SK-MEL-5 (cell line): ENCODE measurements around the gene SERPINA7. TPM values are rescaled to one million over a fixed set of nuclear protein-coding genes. Genes with fewer than 3 reads are reported as not detected.
A peak's percentile ranks its signal among the peaks of the same experiment; 100 is the strongest.
"Not testable (repeated sequence)": the region's sequence is repeated elsewhere in the genome, so short reads cannot be mapped to it uniquely, and the experiment has no call there.

ENCODE experiments used
- DNase-seq: peaks from one replicate; pipeline ENCODE4 v3.0.0-alpha.2; 2016; ENCODE audit warnings: low read depth, low spot score
- in situ Hi-C: cut with HindIII; loops from 2 replicates; pipeline ENCODE4 v1.10.0; 2016; ENCODE audit warnings: low sequenced_read_pairs, high pct_unique_total_duplicates, low pct_unique_long_range_greater_than_20kb
- polyA plus RNA-seq, 2 experiments: library from polyadenylated mRNA; depleted of rRNA; stranded (reverse); fragments of >200 nt; gene quantifications; 2 replicates each; pipeline ENCODE4 v1.2.3, GENCODE V29; 2015
- total RNA-seq: library from RNA; depleted of rRNA; stranded (reverse); fragments of >200 nt; shearing (Covaris generic); gene quantifications from 2 replicates; pipeline ENCODE4 v1.2.3, GENCODE V29; 2014; rRNA removed

SERPINA7 gene
- not detected in 2 replicates for total RNA-seq
- not detected in 2 replicates for polyA plus RNA-seq (2015; cell fraction: cytosol; rRNA removed)
- not detected in 2 replicates for polyA plus RNA-seq (2015; cell fraction: nucleus; rRNA removed)

GRCh38 chrX:106038625-106039024, at the start of gene SERPINA7:
SERPINA7 (minus strand) TSS chrX:106038727; CDS start chrX:106037058, 1,669 bp downstream.
- in situ Hi-C loops, result no loop called here
- no peak for DNase-seq

- DNase-seq, result no peak
- in situ Hi-C loops, result no loop called here
Measured at GRCh38 chrX:106069048-106069447, 30.5 kb upstream of the SERPINA7 start.

- DNase-seq, result no peak
- in situ Hi-C loops, result no loop called here
Measured at GRCh38 chrX:106050054-106050453, 11.5 kb upstream of the SERPINA7 start.

- in situ Hi-C loops, result no loop called here
- DNase-seq, result no peak
Measured at GRCh38 chrX:106042296-106042695, 3.8 kb upstream of the SERPINA7 start.

- no peak for DNase-seq
- in situ Hi-C loops, result no loop called here
Measured at GRCh38 chrX:106040861-106041260, 2.3 kb upstream of the SERPINA7 start.

- in situ Hi-C loops, result no loop called here
- peak; percentile 15 for DNase-seq
Measured at GRCh38 chrX:106039920-106040319, 1.4 kb upstream of the SERPINA7 start.

GRCh38 chrX:106037835-106038473, 573 bp downstream of the SERPINA7 start:
- no peak for DNase-seq
- in situ Hi-C loops, result no loop called here

- no peak for DNase-seq
- in situ Hi-C loops, result no loop called here
Measured at GRCh38 chrX:106036716-106037115, 1.8 kb downstream of the SERPINA7 start.

GRCh38 chrX:106035064-106035463, 3.5 kb downstream of the SERPINA7 start:
- in situ Hi-C loops, result no loop called here
- peak; percentile 39 for DNase-seq

- DNase-seq, result no peak
- in situ Hi-C loops, result no loop called here
Measured at GRCh38 chrX:106023947-106024346, 14.6 kb downstream of the SERPINA7 start.

GRCh38 chrX:106022238-106022637, 16.3 kb downstream of the SERPINA7 start:
- in situ Hi-C loops, result no loop called here
- DNase-seq, result no peak

GRCh38 chrX:106014119-106014775, 24.3 kb downstream of the SERPINA7 start:
- in situ Hi-C loops, result no loop called here
- DNase-seq, result no peak

- no peak for DNase-seq
- in situ Hi-C loops, result no loop called here
Measured at GRCh38 chrX:106009145-106009544, 29.4 kb downstream of the SERPINA7 start.

GRCh38 chrX:106007815-106008214, 30.7 kb downstream of the SERPINA7 start:
- in situ Hi-C loops, result no loop called here
- no peak for DNase-seq

- DNase-seq, result no peak
- in situ Hi-C loops, result no loop called here
Measured at GRCh38 chrX:106005684-106006083, 32.8 kb downstream of the SERPINA7 start.

GRCh38 chrX:106000609-106001008, 37.9 kb downstream of the SERPINA7 start:
- DNase-seq, in situ Hi-C loops: not testable (repeated sequence)

- no peak for DNase-seq
- in situ Hi-C loops, result no loop called here
Measured at GRCh38 chrX:106000203-106000602, 38.3 kb downstream of the SERPINA7 start.

GRCh38 chrX:105999294-105999693, 39.2 kb downstream of the SERPINA7 start:
- DNase-seq, result no peak
- in situ Hi-C loops, result no loop called here

- in situ Hi-C loops, DNase-seq: not testable (repeated sequence)
Measured at GRCh38 chrX:105988487-105988886, 50.0 kb downstream of the SERPINA7 start.
